H1 (cell line): Measurements from ENCODE around the gene THOC6. TPM values are rescaled to one million over a fixed set of nuclear protein-coding genes. Genes with fewer than 3 reads are reported as not detected.

Experiments used
- CTCF ChIA-PET: fragments of 300-600 bp; sonication (Branson Sonifier 250); formaldehyde crosslinking; loops from one replicate; lab custom pipeline; 2021; ENCODE audit not compliant: partially characterized antibody; lab: Charles Lee
- POLR2A ChIA-PET: fragments of 300-600 bp; sonication (Branson Sonifier 250); formaldehyde crosslinking; loops from one replicate; lab custom pipeline; 2021; ENCODE audit warnings: inconsistent platforms; ENCODE audit not compliant: partially characterized antibody; lab: Charles Lee
- DNase-seq, 2 experiments: peaks; one replicate each; pipeline versions ENCODE4 v3.0.0 to v3.0.0-alpha.2; 2010 to 2022; ENCODE audit warnings: low spot score in 2 of 2, low read depth in 1 of 2, mixed read lengths in 1 of 2
- FAIRE-seq: peaks from 2 replicates; lab custom pipeline; 2011; peaks lifted over from hg19 to GRCh38; lab: Jason Lieb, UNC
- H2AFZ ChIP-seq: 2 replicates; pipeline ENCODE4 v1.8.1; 2012; ENCODE audit warnings: low read length, inconsistent platforms
- H2AK5ac ChIP-seq: 2 replicates; pipeline ENCODE4 v1.6.1; 2013; ENCODE audit warnings: low read depth, low read length
- H2BK120ac ChIP-seq: replicated peaks from 2 replicates; pipeline ENCODE3; 2013; ENCODE audit warnings: low read depth, low read length, inconsistent platforms
- H2BK12ac ChIP-seq: 2 replicates; pipeline ENCODE4 v1.6.1; 2013; ENCODE audit warnings: low read depth, low read length
- H2BK15ac ChIP-seq: 2 replicates; pipeline ENCODE4 v1.6.1; 2013; ENCODE audit warnings: low read length
- H2BK20ac ChIP-seq: 2 replicates; pipeline ENCODE4 v1.6.1; 2013; ENCODE audit warnings: low read length
- H2BK5ac ChIP-seq: 2 replicates; pipeline ENCODE4 v1.6.1; 2013; ENCODE audit warnings: low read depth, low read length
- H3K14ac ChIP-seq: 2 replicates; pipeline ENCODE4 v1.6.1; 2013; ENCODE audit warnings: inconsistent platforms; ENCODE audit not compliant: insufficient read length
- H3K18ac ChIP-seq: 2 replicates; pipeline ENCODE4 v1.6.1; 2013; ENCODE audit warnings: low read length; ENCODE audit errors: extremely low read depth
- H3K23ac ChIP-seq: 2 replicates; pipeline ENCODE4 v1.6.1; 2013; ENCODE audit warnings: inconsistent platforms; ENCODE audit not compliant: insufficient read length
- H3K23me2 ChIP-seq: 2 replicates; pipeline ENCODE4 v1.6.1; 2013; ENCODE audit warnings: low read depth, low read length
- H3K27ac ChIP-seq: 2 replicates; pipeline ENCODE4 v1.6.1; 2011; ENCODE audit warnings: low read depth, low read length, inconsistent platforms
- H3K27me3 ChIP-seq, 4 experiments: replicated peaks in 1 of 4; 1 replicate in 1 of 4; 2 replicates in 3 of 4; pipeline versions ENCODE4 v1.6.1 to v1.8.1; 2011 to 2013; ENCODE audit warnings: low read length in 3 of 4, mild to moderate bottlenecking in 3 of 4, inconsistent platforms in 2 of 4, mixed read lengths in 2 of 4, moderate library complexity in 1 of 4; ENCODE audit not compliant: control insufficient read depth in 3 of 4, insufficient read depth in 3 of 4; ENCODE audit errors: extremely low read depth in 1 of 4
- H3K36me3 ChIP-seq, 4 experiments: 2 replicates each; pipeline versions ENCODE4 v1.6.1 to v1.8.1; 2011 to 2013; ENCODE audit warnings: mild to moderate bottlenecking in 4 of 4, low read length in 3 of 4, moderate library complexity in 2 of 4, control low read depth in 1 of 4, inconsistent platforms in 1 of 4; ENCODE audit not compliant: insufficient read depth in 4 of 4, control insufficient read depth in 2 of 4
- H3K4ac ChIP-seq: replicated peaks from 2 replicates; pipeline ENCODE3; 2013; ENCODE audit warnings: low read length, low read depth, mixed read lengths, inconsistent platforms; ENCODE audit not compliant: insufficient read length
- H3K4me1 ChIP-seq, 4 experiments: replicated peaks in 1 of 4; 1 replicate in 1 of 4; 2 replicates in 3 of 4; pipeline versions ENCODE4 v1.6.1 to v1.8.1; 2011 to 2013; ENCODE audit warnings: low read length in 3 of 4, inconsistent platforms in 2 of 4, mixed read lengths in 1 of 4; ENCODE audit not compliant: insufficient read depth in 4 of 4, control insufficient read depth in 3 of 4
- H3K4me2 ChIP-seq, 2 experiments: 2 replicates each; pipeline versions ENCODE4 v1.6.1 to v1.8.1; 2011 to 2013; ENCODE audit warnings: low read depth in 2 of 2, low read length in 2 of 2, control low read depth in 1 of 2, inconsistent platforms in 1 of 2, mild to moderate bottlenecking in 1 of 2; ENCODE audit not compliant: insufficient read depth in 1 of 2
- H3K4me3 ChIP-seq, 4 experiments: fragments of 200-600, 300-600 bp in 1 of 4; sonication (generic), shearing (Covaris generic), sonication (Bioruptor Twin) in 1 of 4; 2 replicates each; pipeline versions ENCODE4 v1.5.1 to v1.8.1; 2011 to 2016; ENCODE audit warnings: low read length in 4 of 4, low read depth in 3 of 4, control low read depth in 2 of 4, inconsistent platforms in 2 of 4, mild to moderate bottlenecking in 2 of 4, mixed read lengths in 1 of 4, moderate library complexity in 1 of 4; ENCODE audit not compliant: insufficient read depth in 2 of 4; ENCODE audit errors: extremely low read depth in 1 of 4
- H3K56ac ChIP-seq: replicated peaks from 2 replicates; pipeline ENCODE3; 2013; ENCODE audit warnings: low read depth, mild to moderate bottlenecking, mixed read lengths, low read length, inconsistent platforms; ENCODE audit not compliant: insufficient read length
- H3K79me1 ChIP-seq: 2 replicates; pipeline ENCODE4 v1.6.1; 2013; ENCODE audit warnings: low read depth, low read length, control low read depth
- H3K79me2 ChIP-seq, 2 experiments: 2 replicates each; pipeline versions ENCODE4 v1.6.1 to v1.8.1; 2012 to 2013; ENCODE audit warnings: low read length in 2 of 2, mild to moderate bottlenecking in 2 of 2, inconsistent platforms in 1 of 2; ENCODE audit not compliant: insufficient read depth in 2 of 2, control insufficient read depth in 1 of 2
- H3K9ac ChIP-seq, 4 experiments: replicated peaks in 1 of 4; 1 replicate in 1 of 4; 2 replicates in 3 of 4; pipeline versions ENCODE4 v1.6.1 to v1.8.1; 2011 to 2013; ENCODE audit warnings: low read depth in 3 of 4, low read length in 3 of 4, control low read depth in 2 of 4, mild to moderate bottlenecking in 2 of 4, moderate library complexity in 2 of 4, inconsistent platforms in 1 of 4; ENCODE audit errors: extremely low read depth in 1 of 4
- H3K9me3 ChIP-seq, 2 experiments: 2 replicates each; pipeline versions ENCODE4 v1.6.1 to v1.8.1; 2012 to 2013; ENCODE audit warnings: mild to moderate bottlenecking in 2 of 2, moderate library complexity in 2 of 2, control low read depth in 1 of 2, inconsistent platforms in 1 of 2, low read depth in 1 of 2, low read length in 1 of 2, mixed read lengths in 1 of 2; ENCODE audit not compliant: insufficient read depth in 2 of 2
- H4K20me1 ChIP-seq, 2 experiments: replicated peaks in 1 of 2; 2 replicates each; pipeline versions ENCODE3 to v1.8.1; 2011 to 2013; ENCODE audit warnings: inconsistent platforms in 2 of 2, low read length in 2 of 2, mild to moderate bottlenecking in 1 of 2; ENCODE audit not compliant: insufficient read depth in 2 of 2, control insufficient read depth in 1 of 2
- H4K5ac ChIP-seq: 2 replicates; pipeline ENCODE4 v1.6.1; 2013; ENCODE audit warnings: low read length, low read depth, mixed read lengths, inconsistent platforms; ENCODE audit not compliant: insufficient read length
- H4K8ac ChIP-seq: 2 replicates; pipeline ENCODE4 v1.8.0; 2013; ENCODE audit warnings: mild to moderate bottlenecking, moderate library complexity, low read length, inconsistent platforms; ENCODE audit not compliant: insufficient read depth; ENCODE audit errors: extremely low read depth
- H4K91ac ChIP-seq: replicated peaks from 2 replicates; pipeline ENCODE3; 2013; ENCODE audit warnings: low read length, mixed read lengths, inconsistent platforms; ENCODE audit not compliant: insufficient read length
- GABPA ChIP-seq: IDR thresholded peaks from 2 replicates; pipeline ENCODE4 v1.6.1; 2011; ENCODE audit warnings: mild to moderate bottlenecking, low read length, moderate library complexity, borderline replicate concordance; ENCODE audit not compliant: insufficient read depth
- KDM4A ChIP-seq: IDR thresholded peaks from one replicate; pipeline ENCODE4 v1.7.1; 2012; ENCODE audit warnings: low read depth, mild to moderate bottlenecking, moderate library complexity, low read length, inconsistent platforms; ENCODE audit not compliant: severe bottlenecking
- MAFK ChIP-seq: IDR thresholded peaks from 2 replicates; pipeline ENCODE4 v1.6.1; 2012; ENCODE audit warnings: low read depth, mild to moderate bottlenecking, improper control_type of control experiment, low read length
- RBBP5 ChIP-seq: IDR thresholded peaks from 2 replicates; pipeline ENCODE4 v1.7.1; 2012; ENCODE audit warnings: low read depth, mild to moderate bottlenecking, inconsistent platforms, low read length, moderate library complexity, borderline replicate concordance
- RXRA ChIP-seq: IDR thresholded peaks from 2 replicates; pipeline ENCODE4 v1.6.1; 2011; ENCODE audit warnings: low read depth, mild to moderate bottlenecking, low read length, moderate library complexity; ENCODE audit not compliant: insufficient read depth
- SIN3A ChIP-seq, 2 experiments: IDR thresholded peaks in 1 of 2; conservative IDR thresholded peaks in 1 of 2; 2 replicates each; pipeline ENCODE4 v1.6.1; 2011 to 2012; ENCODE audit warnings: low read length in 2 of 2, improper control_type of control experiment in 1 of 2, low read depth in 1 of 2, mild to moderate bottlenecking in 1 of 2
- SP4 ChIP-seq: IDR thresholded peaks from 2 replicates; pipeline ENCODE4 v1.6.1; 2012; ENCODE audit warnings: low read length, inconsistent platforms
- TEAD4 ChIP-seq: IDR thresholded peaks from 2 replicates; pipeline ENCODE4 v1.6.1; 2012; ENCODE audit warnings: low read depth, low read length, inconsistent platforms, mixed read lengths
- ZNF274 ChIP-seq: IDR thresholded peaks from 2 replicates; pipeline ENCODE4 v1.7.0; 2012; ENCODE audit warnings: low read length, borderline replicate concordance; ENCODE audit errors: extremely low read depth
- whole genome bisulfite sequencing, 2 experiments: shearing (Covaris generic) in 1 of 2; methylation state at CpG; one replicate each; pipeline versions ENCODE4 v1.1.6 to v1.1.7; 2013 to 2015; ENCODE audit warnings: low lambda C conversion rate in 2 of 2, mixed read lengths in 2 of 2, inconsistent platforms in 1 of 2, low coverage in 1 of 2, missing lambda C conversion rate in 1 of 2; ENCODE audit not compliant: insufficient replicate concordance in 2 of 2, insufficient coverage in 1 of 2, insufficient read length in 1 of 2; ENCODE audit errors: extremely low coverage in 1 of 2, missing lambda C conversion rate in 1 of 2; 5-methylcytosine and 5-hydroxymethylcytosine counted together
- polyA plus RNA-seq, 7 experiments: library from polyadenylated mRNA; depleted of rRNA in 3 of 7; stranded (reverse) in 5 of 7; unstranded in 2 of 7; fragments of >200 nt in 5 of 7; fragments of 200-250 nt in 2 of 7; gene quantifications; 1 replicate in 5 of 7; 2 replicates in 1 of 7; 4 replicates in 1 of 7; pipeline versions ENCODE4 v1.2.1 to v1.2.3, GENCODE V29; 2011 to 2013; ENCODE audit warnings: missing spikeins in 2 of 7, mixed read lengths in 2 of 7
- total RNA-seq: library from RNA; stranded (reverse); fragmentation: NEBNext Ultra II Directional; extraction: Animal tissue kit (Norgen Biotek cat#: 25700); gene quantifications from 2 replicates; pipeline ENCODE4 v1.2.1, GENCODE V29; 2021
- TF ChIP-seq, protein P1 (sequence below): IDR thresholded peaks from 2 replicates; pipeline ENCODE4 v1.6.1; 2011; ENCODE audit warnings: low read length, improper control_type of control experiment

Gene THOC6
- total and polyA plus RNA-seq, 2 of the 8 experiments (the other 6 are each of a cell fraction or from before 2014, with no cell fraction given) = 78.5 to 111 TPM

DNA sequence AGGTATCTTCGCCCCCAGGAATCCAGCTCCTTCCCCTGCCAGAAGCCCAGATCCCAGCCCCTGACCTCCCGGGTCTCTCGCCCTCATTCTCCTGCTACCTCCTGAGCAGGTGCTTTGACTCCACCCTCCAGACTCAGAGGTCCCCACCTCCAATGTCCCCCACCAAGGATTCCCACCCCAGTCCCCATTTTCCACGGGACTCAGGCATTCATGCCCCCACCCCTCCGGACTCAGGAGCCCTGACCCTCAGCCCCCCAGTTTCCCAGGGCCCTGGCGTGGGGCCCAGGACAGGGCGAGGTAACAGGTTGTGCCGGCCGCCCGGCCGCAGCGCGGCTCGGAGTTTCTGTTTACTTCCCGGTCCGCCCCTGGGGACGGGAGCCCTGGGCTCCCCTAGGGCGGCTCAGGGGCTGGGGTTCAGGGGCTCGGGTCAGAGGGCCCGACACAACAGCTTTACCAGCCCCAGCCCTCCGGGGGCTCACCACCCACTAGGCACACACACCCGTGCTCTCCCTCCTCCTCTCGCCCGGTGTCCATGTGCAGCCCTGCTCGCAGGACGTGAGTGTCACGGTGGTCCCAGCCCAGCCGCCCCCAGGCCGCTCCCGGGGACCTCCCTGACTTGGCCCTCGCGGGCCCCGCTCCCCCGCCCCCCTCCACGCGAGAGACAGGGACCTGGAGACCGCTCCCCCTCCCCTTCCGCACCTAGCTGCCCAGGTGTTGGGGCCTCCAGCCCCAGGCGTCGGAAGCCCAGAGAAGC is 12.3 kb downstream of the THOC6 start:
- H3K18ac ChIP-seq = no peak overlapping the region; the same call in 1 of the 2 replicates
- H3K56ac ChIP-seq = no peak overlapping the region
- H3K4me2 ChIP-seq = peak overlapping the region; percentile 78 to 85
- peak overlapping the region; percentile 48 to 80 (median 62) for H3K4me3 ChIP-seq
- H3K27me3 ChIP-seq = peaks cover 0 to 11% (median 3%) of the 10 kb centered on the region in 4 experiments; a peak in 1 of 7 replicates
- no peaks in the 10 kb centered on the region for H3K79me2 ChIP-seq
- no peak overlapping the region for H2BK15ac ChIP-seq
- no peak overlapping the region for H4K91ac ChIP-seq
- H2BK20ac ChIP-seq = no peak overlapping the region
- no peak overlapping the region for H2AK5ac ChIP-seq
- H3K4me1 ChIP-seq = peaks cover 3 to 24% (median 15%) of the 10 kb centered on the region in 4 experiments
- H3K9me3 ChIP-seq = no peaks in the 10 kb centered on the region
- no peak overlapping the region for H3K4ac ChIP-seq
- no peaks in the 10 kb centered on the region for H3K36me3 ChIP-seq
- peak overlapping the region in 1 of 4 experiments; percentile 3; a peak in 2 of 7 replicates for H3K9ac ChIP-seq
- FAIRE-seq (no peak), DNase-seq (no peak)
- ChIA-PET POLR2A (interaction anchor here (0.6 to 34.8 kb wide), 10 partner anchors 10 to 520 kb away, joined by 3 to 1808 read pairs (median 5); partner anchors contain the start of genes CLDN6, CLDN9, HCFC1R1 and KREMEN2), CTCF (interaction anchor here (1.4 to 23.8 kb wide), 8 partner anchors 6 to 96 kb away, joined by 4 to 639 read pairs (median 93); partner anchors contain the start of genes CLDN6, CLDN9, HCFC1R1 and THOC6)
- H3K23me2 ChIP-seq = peaks cover 3% of the 10 kb centered on the region; the same call in 1 of the 2 replicates
- no peak overlapping the region for H2BK12ac ChIP-seq
- no peak overlapping the region for H2AFZ ChIP-seq
- H2BK5ac ChIP-seq = no peak overlapping the region
- 0 out of 2 replicates have a peak, but pooled peaks cover 2% of the 10 kb centered on the region for H3K79me1 ChIP-seq
- H4K5ac ChIP-seq = no peak overlapping the region
- H4K20me1 ChIP-seq = peaks cover 5 to 16% of the 10 kb centered on the region in 2 experiments
- no peak overlapping the region; the same call in 1 of the 2 replicates for H4K8ac ChIP-seq
- WGBS, 2 experiments = 4% methylated on average over 16 of the region's 40 CpGs; no CpG with 5 or more reads in 1 of the 2 experiments
- H3K14ac ChIP-seq = no peak overlapping the region
- H3K27ac ChIP-seq = no peak overlapping the region
- no peak overlapping the region for H2BK120ac ChIP-seq
- H3K23ac ChIP-seq = no peak overlapping the region
- TF ChIP-seq MAFK = no peak
- TF ChIP-seq, protein P1, sequence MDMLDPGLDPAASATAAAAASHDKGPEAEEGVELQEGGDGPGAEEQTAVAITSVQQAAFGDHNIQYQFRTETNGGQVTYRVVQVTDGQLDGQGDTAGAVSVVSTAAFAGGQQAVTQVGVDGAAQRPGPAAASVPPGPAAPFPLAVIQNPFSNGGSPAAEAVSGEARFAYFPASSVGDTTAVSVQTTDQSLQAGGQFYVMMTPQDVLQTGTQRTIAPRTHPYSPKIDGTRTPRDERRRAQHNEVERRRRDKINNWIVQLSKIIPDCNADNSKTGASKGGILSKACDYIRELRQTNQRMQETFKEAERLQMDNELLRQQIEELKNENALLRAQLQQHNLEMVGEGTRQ = no peak
- peak; percentile 36; the same call in 1 of the 2 replicates for TF ChIP-seq RBBP5
- no peak for TF ChIP-seq TEAD4
- TF ChIP-seq KDM4A = peak; percentile 19
- no peak for TF ChIP-seq GABPA
- no peak for TF ChIP-seq SP4
- TF ChIP-seq SIN3A (conservative IDR thresholded peaks at IDR 0.05 in 1 of 2, IDR thresholded peaks at IDR 0.05 in 1 of 2; ENCODE audit: low read depth in 1 of 2, low read length in 2 of 2) = no peak
- TF ChIP-seq ZNF274 = no peak
- no peak for TF ChIP-seq RXRA
